Putamen (tissue), 1 donor: ENCODE results near the gene ZP1.
"Not testable (repeated sequence)": the region's sequence is repeated elsewhere in the genome, so short reads cannot be mapped to it uniquely, and the experiment has no call there.

Experiments
- DNase-seq: peaks from one replicate; pipeline ENCODE4 v3.0.0-alpha.2; 2016; ENCODE audit warnings: low spot score

The ZP1 gene

GRCh38 chr11:60878245-60879101 lies 11.1 kb downstream of the ZP1 start:
- no peak for DNase-seq

- no peak for DNase-seq
Observed at GRCh38 chr11:60879104-60879503, 11.8 kb downstream of the ZP1 start.

- DNase-seq: no peak
Observed at GRCh38 chr11:60879971-60880588, 12.7 kb downstream of the ZP1 start.

- no peak for DNase-seq
Observed at GRCh38 chr11:60880643-60881282, 13.4 kb downstream of the ZP1 start.

- no peak for DNase-seq
Observed at GRCh38 chr11:60887556-60887955, 20.2 kb downstream of the ZP1 start.

GRCh38 chr11:60889869-60890311 lies 22.5 kb downstream of the ZP1 start:
- DNase-seq: no peak

GRCh38 chr11:60890696-60891095 lies 23.4 kb downstream of the ZP1 start:
- DNase-seq: no peak

GRCh38 chr11:60891103-60891741 lies 23.9 kb downstream of the ZP1 start:
- DNase-seq: no peak

GRCh38 chr11:60895687-60896086 lies 28.3 kb downstream of the ZP1 start:
- DNase-seq: no peak

- no peak for DNase-seq
Observed at GRCh38 chr11:60897496-60897895, 30.2 kb downstream of the ZP1 start.

GRCh38 chr11:60899046-60899936 lies 31.9 kb downstream of the ZP1 start:
- DNase-seq: no peak

- DNase-seq: no peak
Observed at GRCh38 chr11:60899977-60900376, 32.6 kb downstream of the ZP1 start.

- DNase-seq: no peak
Observed at GRCh38 chr11:60900673-60901404, 33.5 kb downstream of the ZP1 start.

GRCh38 chr11:60902625-60903024 lies 35.3 kb downstream of the ZP1 start:
- DNase-seq: no peak

GRCh38 chr11:60905047-60905446 lies 37.7 kb downstream of the ZP1 start:
- no peak for DNase-seq

- no peak for DNase-seq
Observed at GRCh38 chr11:60905551-60906113, 38.3 kb downstream of the ZP1 start.

GRCh38 chr11:60906132-60906972 lies 39.0 kb downstream of the ZP1 start, which contains the start of gene PRPF19:
Gene PRPF19, minus strand, starts transcription at chr11:60906585. Its CDS starts 203 bp downstream, at chr11:60906382.
- DNase-seq: peak; percentile 97

- DNase-seq: no peak
Observed at GRCh38 chr11:60908803-60909202, 41.5 kb downstream of the ZP1 start.

GRCh38 chr11:60909680-60910280 lies 42.4 kb downstream of the ZP1 start:
- DNase-seq: not testable (repeated sequence)
